NCI-H2029 treated with DMSO at 0.1 percent for 48 hours (cell line): ENCODE measurements around the gene F2R.
"Not testable (repeated sequence)": the region's sequence is repeated elsewhere in the genome, so short reads cannot be mapped to it uniquely, and the experiment has no call there.

Experiments
- DNase-seq: peaks from one replicate; lab custom pipeline; 2025; lab: John Stamatoyannopoulos, UW

The F2R gene

DNA sequence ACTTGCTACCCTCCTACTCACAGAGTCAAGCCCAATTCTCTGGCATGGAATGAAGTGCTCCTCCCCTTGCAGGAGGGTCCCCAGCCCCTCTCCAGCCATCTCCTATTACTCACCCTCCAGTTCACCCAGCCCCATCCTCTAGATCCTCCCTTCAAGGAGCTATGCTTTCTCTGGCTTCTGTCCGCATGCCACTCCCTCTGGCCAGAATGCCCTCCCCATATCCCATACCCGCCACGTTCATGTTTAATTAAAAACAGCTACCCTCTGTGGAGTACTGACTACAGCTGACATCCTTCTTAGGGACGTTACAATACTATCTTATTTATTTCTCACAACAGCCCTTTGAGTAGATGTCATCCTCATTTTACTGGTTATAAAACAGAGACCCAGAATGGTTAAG lies 3.0 kb downstream of the F2R start:
- DNase-seq, result no peak

DNA sequence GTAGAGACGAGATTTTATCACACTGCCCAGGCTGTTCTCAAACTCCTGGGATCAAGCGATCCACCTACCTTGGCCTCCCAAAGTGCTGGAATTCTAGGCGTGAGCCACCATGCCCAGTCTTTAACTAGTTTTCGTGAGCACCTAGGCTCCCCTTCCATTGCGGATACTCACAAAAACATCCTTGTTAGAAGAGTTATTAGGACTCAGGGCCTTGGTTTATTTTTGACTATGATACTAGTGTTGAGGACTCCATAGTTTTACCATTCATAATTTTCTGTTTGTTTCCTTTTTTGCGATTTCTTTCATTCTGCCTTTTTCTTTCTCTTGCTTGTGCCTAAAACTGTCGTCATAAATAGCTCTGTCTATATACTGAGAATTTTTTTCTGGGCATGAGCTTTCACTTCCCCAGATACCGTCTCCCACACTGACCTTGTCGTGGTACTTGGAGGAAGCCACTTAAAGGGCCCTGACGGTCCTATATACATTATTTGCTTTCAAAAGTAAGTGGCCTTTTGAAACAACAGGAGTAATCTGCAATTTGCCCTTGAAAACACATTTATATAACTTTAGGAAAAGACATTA lies 5.2 kb downstream of the F2R start:
- DNase-seq, result no peak

DNA sequence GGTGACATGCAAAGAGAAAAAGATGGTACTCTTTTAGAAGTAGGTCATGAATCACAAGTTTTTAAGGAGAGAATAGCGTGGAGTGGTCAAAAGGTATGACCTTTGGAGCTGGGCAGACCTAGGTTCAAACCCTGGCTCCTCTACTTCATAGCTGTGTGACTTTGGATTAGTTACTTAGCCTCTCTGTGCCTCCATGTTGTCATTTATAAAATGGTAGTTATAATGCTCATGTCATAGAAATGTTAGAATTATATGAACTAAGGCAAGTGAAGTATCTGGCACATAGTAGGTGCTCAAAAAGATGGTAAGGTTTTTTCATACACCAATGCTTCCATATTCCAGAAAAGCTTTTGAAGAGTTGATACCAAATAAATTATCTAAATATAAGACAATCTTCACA lies 7.3 kb downstream of the F2R start:
- no peak for DNase-seq

DNA sequence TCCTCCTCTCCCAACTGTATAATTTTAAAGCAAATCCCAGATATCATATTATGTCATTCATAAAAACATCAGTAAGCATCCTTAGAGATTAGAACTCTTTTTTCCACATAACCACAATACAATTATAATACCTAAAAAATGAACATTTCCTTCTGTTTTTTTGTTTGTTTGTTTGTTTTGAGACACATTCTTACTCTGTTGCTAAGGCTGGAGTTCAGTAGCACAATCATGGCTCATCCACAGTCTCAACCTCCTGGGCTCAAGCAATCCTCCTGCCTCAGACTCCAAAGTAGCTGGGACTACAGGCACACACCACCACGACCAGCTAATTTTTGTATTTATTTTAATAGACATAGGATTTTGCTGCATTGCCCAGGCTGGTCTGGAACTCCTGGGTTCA lies 8.0 kb downstream of the F2R start:
- DNase-seq, result no peak

DNA sequence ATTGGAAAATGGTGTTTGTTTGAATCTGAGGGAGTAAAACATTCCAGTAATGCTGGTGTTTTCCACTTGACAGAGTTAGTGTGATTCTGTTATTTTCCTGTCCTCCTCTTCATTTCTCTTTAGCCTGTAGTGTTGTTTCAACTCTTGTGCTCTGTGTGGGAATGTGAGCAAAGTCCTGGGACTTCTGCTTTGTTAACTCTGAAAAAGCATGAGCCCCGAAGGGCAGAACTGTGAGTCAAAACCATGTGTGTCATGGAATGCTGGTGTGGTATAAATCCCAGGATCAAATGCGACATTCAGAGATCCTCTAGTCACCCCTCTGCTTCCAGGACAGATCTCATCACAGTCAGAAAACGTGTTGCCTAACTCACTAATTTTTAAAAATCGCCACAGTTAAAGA lies 8.9 kb downstream of the F2R start:
- DNase-seq, result no peak

DNA sequence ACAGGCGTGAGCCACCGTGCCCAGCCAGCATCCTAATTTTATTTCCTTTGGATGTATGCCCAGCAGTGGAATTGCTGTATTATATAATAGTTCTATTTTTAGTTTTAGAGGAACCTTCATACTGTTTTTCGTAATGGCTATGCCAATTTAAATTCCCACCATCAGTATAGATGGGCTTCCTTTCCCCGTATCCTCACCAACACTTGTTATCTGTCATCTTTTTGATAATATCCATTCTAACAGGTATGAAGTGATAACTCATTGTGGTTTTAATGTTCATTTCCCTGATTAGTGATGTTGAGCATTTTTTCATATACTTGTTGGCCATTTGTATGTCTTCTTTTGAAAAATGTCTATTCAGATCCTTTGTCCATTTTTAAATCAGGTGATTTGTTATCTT lies 13.0 kb downstream of the F2R start:
- DNase-seq, result no peak

DNA sequence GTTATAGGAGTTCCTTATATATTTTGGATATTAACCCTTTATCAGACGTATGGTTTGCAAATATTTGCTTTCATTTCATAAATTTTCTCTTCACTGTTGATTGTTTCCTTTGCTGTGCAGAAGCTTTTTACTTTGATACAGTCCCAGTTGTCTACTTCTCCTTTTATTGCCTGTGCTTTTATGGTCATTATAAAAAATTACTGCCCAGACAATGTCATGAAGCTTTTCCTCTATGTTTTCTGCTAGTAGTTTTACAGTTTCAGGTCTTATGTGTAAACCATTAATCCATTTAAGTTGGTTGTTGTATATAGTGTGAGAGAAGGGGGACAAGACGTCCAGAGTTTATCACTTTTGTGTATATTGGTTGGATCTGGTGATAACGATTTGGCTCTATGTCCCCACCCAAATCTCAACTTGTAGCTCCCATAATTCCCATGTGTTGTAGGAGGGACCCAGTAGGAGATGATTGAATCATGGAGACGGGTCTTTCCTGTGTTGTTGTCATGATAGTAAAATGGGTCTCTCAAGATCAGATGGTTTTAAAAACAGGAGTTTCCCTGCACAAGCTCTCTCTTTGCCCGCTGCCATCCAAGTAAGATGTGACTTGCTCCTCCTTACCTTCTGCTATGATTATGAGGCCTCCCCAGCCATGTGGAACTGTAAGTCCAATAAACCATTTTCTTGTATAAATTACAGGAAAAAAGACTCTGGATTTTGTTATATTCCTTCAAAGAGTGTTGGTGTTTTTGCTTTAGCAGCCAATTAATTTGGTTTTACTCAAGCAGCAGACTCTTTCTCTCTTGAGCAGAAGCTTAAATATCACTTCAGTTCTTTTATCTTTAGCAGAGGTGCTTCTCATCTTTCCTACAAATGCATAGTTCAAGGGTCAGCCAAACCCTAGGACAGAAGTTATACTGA lies 13.7 kb downstream of the F2R start:
- no peak for DNase-seq

DNA sequence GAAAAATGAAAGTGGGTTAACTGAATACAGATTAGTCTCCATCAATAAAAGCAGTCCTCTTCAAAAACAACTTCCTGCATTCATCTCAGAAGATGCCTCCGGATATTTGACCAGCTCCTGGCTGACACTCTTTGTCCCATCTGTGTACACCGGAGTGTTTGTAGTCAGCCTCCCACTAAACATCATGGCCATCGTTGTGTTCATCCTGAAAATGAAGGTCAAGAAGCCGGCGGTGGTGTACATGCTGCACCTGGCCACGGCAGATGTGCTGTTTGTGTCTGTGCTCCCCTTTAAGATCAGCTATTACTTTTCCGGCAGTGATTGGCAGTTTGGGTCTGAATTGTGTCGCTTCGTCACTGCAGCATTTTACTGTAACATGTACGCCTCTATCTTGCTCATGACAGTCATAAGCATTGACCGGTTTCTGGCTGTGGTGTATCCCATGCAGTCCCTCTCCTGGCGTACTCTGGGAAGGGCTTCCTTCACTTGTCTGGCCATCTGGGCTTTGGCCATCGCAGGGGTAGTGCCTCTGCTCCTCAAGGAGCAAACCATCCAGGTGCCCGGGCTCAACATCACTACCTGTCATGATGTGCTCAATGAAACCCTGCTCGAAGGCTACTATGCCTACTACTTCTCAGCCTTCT lies 16.6 kb downstream of the F2R start:
- no peak for DNase-seq

DNA sequence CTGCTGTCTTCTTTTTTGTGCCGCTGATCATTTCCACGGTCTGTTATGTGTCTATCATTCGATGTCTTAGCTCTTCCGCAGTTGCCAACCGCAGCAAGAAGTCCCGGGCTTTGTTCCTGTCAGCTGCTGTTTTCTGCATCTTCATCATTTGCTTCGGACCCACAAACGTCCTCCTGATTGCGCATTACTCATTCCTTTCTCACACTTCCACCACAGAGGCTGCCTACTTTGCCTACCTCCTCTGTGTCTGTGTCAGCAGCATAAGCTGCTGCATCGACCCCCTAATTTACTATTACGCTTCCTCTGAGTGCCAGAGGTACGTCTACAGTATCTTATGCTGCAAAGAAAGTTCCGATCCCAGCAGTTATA lies 17.1 kb downstream of the F2R start:
- DNase-seq, result no peak

DNA sequence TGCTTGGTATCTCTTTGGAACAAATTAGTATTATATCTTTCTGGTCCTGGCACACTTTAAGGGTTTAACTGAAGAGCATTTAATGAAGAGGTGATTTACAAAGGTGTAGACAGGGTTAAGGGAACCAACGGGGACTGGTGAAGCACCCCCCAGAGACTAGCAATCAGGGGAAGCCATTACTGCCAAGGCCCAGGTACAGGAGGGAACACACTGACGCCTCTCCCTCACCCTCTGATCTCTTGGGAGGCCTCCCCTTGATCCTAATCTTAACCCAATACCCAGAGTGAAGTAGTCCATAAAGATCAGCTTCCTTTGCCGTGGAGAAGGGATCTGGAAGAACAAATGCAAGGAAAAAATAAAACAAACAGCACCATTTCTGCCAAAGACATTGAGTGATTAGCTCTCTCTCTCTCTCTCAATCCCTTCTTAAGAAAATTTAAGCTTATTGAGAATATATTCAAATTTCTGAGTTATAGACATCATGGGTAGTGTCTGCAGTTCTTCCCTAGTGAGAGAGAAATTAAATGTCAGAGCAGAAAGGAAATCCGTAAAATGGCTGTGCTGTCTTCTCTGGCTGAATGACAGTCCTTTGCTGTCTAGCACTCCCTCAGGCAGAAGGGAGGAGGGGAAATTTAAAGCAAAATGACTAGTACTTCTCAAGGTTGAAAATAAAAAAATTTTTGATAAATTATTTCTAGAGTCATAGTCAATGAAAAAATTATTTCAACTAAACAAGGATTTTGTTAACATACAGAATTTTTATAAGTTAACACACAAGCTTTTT lies 20.0 kb downstream of the F2R start:
- DNase-seq, result no peak

DNA sequence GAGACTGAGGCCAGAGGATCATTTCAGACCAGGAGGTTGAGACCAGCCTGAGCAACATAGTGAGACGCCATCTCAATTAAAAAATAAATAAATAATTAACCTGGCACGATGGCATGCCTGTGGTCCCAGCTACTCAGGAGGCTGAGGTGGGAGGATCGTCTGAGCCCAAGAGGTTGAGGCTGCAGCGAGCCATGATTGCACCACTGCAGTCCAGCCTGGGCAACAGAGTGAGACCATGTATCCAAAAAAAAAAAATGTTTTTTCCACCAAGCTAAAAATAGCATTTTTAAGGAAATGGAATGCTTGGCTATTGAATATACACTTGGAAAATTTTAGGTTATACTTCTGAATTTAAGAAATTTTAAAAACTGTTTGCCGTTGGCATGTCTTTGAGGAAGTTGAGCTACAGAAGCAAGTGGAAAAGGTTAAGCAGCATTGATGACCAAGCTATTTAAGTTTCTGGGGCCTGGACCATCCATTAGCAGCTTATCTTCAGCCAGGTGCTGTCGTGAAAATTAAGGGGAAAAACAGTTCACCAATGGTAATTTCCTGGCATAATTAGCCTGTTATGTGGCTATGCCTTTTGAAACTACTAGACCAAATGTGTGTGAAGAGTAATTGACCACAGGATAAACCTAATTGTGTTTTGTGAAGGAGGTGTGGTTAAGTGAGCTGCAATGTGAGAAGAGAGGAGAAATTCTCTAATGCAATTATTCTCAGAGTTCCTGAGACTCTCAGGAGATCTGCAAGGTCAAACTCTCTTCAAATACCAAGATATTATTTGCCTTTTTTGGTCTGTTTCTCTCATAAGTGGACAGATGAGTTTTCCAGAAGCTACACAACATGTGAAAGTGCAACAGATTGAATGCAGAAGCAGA lies 21.0 kb downstream of the F2R start:
- DNase-seq, result no peak

DNA sequence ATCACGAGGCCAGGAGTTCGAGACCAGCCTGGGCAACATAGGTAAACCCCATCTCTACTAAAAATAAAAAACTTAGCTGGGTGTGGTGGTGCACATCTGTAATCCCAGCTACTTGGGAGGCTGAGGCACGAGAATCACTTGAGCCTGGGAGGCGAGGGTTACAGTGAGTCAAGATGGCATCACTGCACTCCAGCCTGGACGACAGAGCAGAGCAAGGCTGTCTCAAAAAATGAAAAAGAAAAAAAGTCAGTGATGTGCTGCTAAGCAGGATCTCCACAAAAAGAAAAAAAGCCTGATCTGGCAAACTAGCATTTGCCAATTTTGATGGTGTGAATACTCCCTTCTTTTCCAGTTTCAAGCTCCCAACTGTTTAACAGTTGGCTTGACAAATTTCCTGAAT lies 21.9 kb downstream of the F2R start:
- DNase-seq, result no peak

DNA sequence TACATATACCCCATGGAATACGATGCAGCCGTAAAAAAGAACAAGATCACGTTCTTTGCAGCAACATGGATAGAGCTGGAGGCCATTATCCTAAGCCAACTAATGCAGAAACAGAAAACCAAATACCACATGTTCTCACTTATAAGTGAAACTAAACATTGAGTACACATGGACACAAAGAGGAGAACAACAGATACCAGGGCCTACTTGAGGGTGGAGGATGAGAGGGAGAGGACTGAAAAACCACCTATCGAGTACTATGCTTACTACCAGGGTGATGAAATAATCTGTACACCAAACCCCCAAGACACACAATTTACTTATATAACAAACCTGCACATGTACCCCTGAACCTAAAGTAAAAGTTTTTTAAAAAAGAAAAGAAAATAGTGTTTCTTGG lies 25.6 kb downstream of the F2R start:
- DNase-seq, result not testable (repeated sequence)

DNA sequence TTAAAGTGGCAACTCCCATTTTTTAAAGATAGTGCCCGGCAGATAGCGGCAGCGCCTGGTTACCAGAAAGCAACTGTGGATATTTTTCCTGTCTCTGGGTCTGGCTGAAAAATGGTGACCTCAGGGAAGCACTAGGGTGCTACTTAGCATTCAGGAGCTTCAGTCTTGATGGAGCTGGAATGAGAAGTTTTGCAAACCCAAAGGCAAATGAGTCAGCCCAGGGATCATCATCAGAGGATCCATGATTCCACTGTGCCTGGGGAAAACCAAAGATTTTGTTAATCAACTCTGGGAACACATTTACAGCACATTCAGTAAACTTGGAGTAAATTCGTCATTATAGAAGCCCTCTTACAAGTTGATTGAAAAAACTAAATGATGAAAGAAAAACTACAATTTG lies 26.7 kb downstream of the F2R start:
- DNase-seq, result no peak

DNA sequence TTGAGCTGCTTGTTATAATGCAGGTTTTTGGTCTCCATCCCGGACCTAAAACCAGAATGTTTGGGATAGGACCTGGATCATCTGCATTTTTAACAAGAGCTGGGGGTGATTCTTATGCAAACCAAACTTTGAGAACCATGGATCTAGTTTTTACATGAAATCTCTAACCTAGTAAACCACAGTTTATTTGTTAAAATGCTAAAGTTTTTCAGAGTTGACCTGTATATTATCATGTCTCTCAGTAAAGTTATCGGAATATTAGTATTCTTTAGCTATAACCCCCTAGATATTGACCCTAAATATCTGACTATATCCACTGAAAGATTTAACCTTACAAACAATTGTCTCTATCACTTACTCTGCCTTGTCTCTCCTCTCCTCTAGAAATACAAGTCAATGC lies 28.7 kb downstream of the F2R start:
- no peak for DNase-seq

DNA sequence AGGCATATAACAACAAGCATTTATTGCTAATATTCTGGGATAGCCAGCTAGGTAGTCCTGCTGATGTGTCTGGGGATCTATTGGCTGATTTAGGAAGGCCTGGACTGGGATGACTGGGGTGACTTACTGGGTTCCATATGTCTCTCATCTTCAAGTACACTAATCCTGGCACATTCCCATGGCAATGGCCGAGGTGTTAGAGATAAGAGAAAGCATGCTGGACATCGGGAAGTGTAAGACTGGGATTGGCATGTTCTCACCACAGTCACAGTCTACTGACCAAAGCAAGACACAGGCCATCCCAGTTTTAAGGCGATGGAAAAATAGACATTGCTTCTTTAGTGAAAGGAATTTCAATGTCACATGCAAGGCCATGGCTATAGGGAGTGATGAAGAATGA lies 29.7 kb downstream of the F2R start:
- DNase-seq, result no peak

DNA sequence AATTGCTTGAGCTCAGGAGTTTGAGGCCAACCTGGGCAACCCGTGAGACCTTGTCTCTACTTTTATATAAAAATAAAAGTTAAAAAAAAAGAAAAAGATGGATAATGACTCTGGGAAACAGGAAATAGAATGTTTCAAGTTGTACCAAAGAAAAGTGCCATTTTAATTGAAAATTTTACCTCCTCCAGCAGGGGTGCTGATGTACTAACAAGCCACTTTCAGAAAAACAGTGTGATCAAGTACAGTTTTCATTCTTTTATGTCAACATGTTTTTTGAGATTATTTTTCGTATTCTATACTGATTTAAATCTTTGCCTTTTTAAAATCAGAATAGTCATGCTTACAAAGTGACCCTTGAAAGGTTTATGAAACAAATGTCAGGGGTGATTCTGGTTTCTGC lies 30.8 kb downstream of the F2R start:
- no peak for DNase-seq

DNA sequence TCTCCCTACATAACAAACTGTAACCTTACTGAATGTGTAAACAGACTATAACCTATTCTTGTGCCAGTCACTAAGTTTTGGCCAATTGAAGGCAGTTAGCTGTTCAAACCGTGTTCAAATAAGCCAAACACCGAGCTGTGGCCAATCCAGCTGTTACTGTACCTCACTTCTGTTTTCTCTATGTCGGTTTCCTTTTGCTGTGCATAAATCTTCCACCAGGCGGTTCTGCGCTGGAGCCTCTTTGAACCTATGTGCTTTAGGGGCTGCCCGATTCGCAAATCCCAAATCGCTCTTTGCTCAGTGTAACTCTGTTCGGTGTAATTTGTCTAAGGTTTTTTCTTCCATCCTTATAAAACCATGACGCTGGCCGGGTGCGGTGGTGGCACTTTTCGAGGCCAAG lies 31.8 kb downstream of the F2R start:
- DNase-seq, result no peak

DNA sequence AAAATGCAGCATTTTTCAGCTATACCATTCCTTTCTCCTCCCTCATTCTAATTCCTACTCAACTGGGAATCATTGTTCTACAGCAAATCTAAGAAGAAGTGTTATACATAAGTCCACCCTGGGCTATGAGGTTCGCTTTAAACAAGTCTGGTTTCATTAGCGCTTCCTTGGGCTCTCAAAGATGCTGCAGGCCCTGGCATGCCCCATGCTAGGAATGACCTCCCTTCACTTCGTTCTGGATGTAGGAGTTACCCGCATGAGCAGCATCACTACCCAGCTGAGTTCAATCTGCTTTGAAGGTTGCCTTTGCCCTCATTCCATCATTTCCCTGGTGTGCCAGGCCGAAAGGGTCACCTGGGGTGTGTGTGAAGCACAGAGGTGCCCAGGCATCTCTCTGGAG lies 35.4 kb downstream of the F2R start:
- DNase-seq, result no peak

DNA sequence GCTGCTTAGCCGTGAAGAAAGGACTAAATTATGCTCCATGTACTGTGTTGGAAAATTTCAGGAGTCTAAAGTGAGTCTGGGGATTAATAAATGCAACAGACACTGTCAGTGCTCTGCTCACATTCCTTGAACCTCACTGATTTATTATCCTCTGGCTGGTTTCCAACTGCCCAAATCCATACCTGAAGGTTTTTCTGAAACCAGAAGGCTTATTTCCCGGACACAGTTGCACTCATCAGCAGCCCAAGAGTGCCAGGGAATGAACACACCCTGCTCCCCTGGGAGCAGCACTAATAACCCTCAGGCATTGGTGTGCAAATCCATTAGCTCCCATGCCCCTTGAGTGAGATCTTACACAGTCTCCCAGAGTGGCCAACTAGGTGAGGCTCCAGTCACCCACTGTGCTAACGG lies 38.7 kb downstream of the F2R start:
- DNase-seq, result no peak

DNA sequence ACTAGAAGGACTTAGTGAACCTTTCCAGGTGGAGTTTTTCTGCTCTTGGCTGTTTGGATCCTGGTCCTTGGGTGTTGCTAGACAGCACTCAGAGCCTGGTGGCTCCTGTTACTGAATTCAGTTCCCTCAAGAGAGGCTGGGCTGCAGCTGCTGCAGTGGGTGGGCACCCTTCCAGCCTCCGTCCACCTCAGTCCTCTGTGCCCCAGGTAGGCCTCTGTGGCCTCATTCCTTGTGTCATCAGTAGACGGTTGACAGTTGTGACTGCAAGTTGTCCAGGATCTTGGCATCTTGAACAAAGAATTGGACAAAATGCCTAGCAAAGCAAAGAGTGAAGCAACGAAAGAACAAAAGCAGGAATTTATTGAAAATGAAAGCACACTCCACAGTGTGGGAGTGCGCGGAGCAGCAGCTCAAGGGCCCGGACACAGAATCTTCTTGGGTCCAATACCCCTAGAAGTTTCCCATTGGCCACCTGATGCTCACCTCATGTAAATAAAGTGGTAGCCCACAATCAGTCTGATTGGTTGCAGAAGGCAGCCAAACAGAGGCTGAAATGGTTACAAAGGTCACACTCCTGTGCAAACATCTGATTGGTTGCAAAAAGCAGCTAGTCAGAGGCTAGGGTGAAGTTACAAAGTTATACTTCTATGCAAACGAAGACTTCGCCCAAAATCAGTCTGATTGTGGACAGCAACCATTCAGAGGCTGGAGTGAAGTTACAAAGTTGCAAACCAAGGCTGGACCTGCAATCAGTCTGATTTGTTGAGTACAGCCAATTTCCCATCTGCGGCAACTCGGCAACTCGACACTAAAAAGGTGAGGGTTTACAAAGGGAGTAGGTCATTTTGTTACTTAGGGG lies 40.1 kb downstream of the F2R start:
- DNase-seq, result no peak
